ENCODE results near the gene ASPG. TPM values are rescaled to one million over a fixed set of nuclear protein-coding genes. Genes with fewer than 3 reads are reported as not detected.

The ASPG gene
- total and polyA plus RNA-seq, 2 donors (not counting 1 experiment from before 2014, with no cell fraction given), result not detected

- Histone ChIP-seq H4K20me1 (ENCODE audit: control insufficient read depth, extremely low read depth, insufficient read depth, low read length) (no peaks in the 10 kb centered on the region), H3K79me2 (ENCODE audit: control insufficient read depth, insufficient read depth, low read length) (no peaks in the 10 kb centered on the region), H3K4me2 (ENCODE audit: extremely low read depth, insufficient read depth, low read length) (no peak overlapping the region), H3K9me3 (ENCODE audit: control insufficient read depth, insufficient read depth, low read depth, low read length) (no peaks in the 10 kb centered on the region), H3K36me3 (ENCODE audit: control insufficient read depth, insufficient read depth, low read length) (no peaks in the 10 kb centered on the region), H3K4me1 (ENCODE audit: control insufficient read depth, extremely low read depth, insufficient read depth, low read length) (no peaks in the 10 kb centered on the region), H3K4me3 (replicated peaks in 1 of 4; ENCODE audit: control extremely low read depth in 1 of 4, insufficient read depth in 1 of 4, low read depth in 3 of 4, low read length in 4 of 4) (no peak overlapping the region), H3K27ac (ENCODE audit: insufficient read depth, low read length) (no peak overlapping the region), H3K27me3 (ENCODE audit: control insufficient read depth, insufficient read depth, low read length) (no peaks in the 10 kb centered on the region), H3K9ac (ENCODE audit: insufficient read depth, low read length) (no peak overlapping the region), H2AFZ (ENCODE audit: low read length) (no peak overlapping the region)
- TF ChIP-seq EZH2 (IDR thresholded peaks at IDR 0.05; ENCODE audit: low read length, missing control alignments) (no peak), CTCF (conservative IDR thresholded peaks at IDR 0.05 in 1 of 2, IDR thresholded peaks at IDR 0.05 in 1 of 2; ENCODE audit: low read depth in 1 of 2, low read length in 2 of 2) (no peak)
- DNase-seq (ENCODE audit: low read depth in 2 of 2), result no peak
Measured at GRCh38 chr14:104094056-104094708, 8.7 kb downstream of the ASPG start.

- no peaks in the 10 kb centered on the region for H3K4me1 ChIP-seq (ENCODE audit: control insufficient read depth, extremely low read depth, insufficient read depth, low read length)
- no peaks in the 10 kb centered on the region for H4K20me1 ChIP-seq (ENCODE audit: control insufficient read depth, extremely low read depth, insufficient read depth, low read length)
- no peak for TF ChIP-seq EZH2 (IDR thresholded peaks at IDR 0.05; ENCODE audit: low read length, missing control alignments)
- TF ChIP-seq CTCF (conservative IDR thresholded peaks at IDR 0.05 in 1 of 2, IDR thresholded peaks at IDR 0.05 in 1 of 2; ENCODE audit: low read depth in 1 of 2, low read length in 2 of 2), result peak; percentile 48 to 79
- no peak overlapping the region for H3K4me2 ChIP-seq (ENCODE audit: extremely low read depth, insufficient read depth, low read length)
- H2AFZ ChIP-seq (ENCODE audit: low read length), result no peak overlapping the region
- no peaks in the 10 kb centered on the region for H3K36me3 ChIP-seq (ENCODE audit: control insufficient read depth, insufficient read depth, low read length)
- H3K79me2 ChIP-seq (ENCODE audit: control insufficient read depth, insufficient read depth, low read length), result no peaks in the 10 kb centered on the region
- H3K9ac ChIP-seq (ENCODE audit: insufficient read depth, low read length), result no peak overlapping the region
- no peak overlapping the region for H3K27ac ChIP-seq (ENCODE audit: insufficient read depth, low read length)
- H3K27me3 ChIP-seq (ENCODE audit: control insufficient read depth, insufficient read depth, low read length), result no peaks in the 10 kb centered on the region
- no peaks in the 10 kb centered on the region for H3K9me3 ChIP-seq (ENCODE audit: control insufficient read depth, insufficient read depth, low read depth, low read length)
- peak; percentile 7 to 25 for DNase-seq (ENCODE audit: low read depth in 2 of 2)
- H3K4me3 ChIP-seq (replicated peaks in 1 of 4; ENCODE audit: control extremely low read depth in 1 of 4, insufficient read depth in 1 of 4, low read depth in 3 of 4, low read length in 4 of 4), result no peak overlapping the region
Measured at GRCh38 chr14:104094709-104095425, 9.4 kb downstream of the ASPG start.

- H3K27ac ChIP-seq (ENCODE audit: insufficient read depth, low read length), result no peak overlapping the region
- no peak overlapping the region for H3K4me2 ChIP-seq (ENCODE audit: extremely low read depth, insufficient read depth, low read length)
- no peak overlapping the region for H2AFZ ChIP-seq (ENCODE audit: low read length)
- H3K4me3 ChIP-seq (replicated peaks in 1 of 4; ENCODE audit: control extremely low read depth in 1 of 4, insufficient read depth in 1 of 4, low read depth in 3 of 4, low read length in 4 of 4), result no peak overlapping the region
- no peaks in the 10 kb centered on the region for H3K9me3 ChIP-seq (ENCODE audit: control insufficient read depth, insufficient read depth, low read depth, low read length)
- H3K27me3 ChIP-seq (ENCODE audit: control insufficient read depth, insufficient read depth, low read length), result no peaks in the 10 kb centered on the region
- no peak overlapping the region for H3K9ac ChIP-seq (ENCODE audit: insufficient read depth, low read length)
- no peaks in the 10 kb centered on the region for H3K36me3 ChIP-seq (ENCODE audit: control insufficient read depth, insufficient read depth, low read length)
- H3K4me1 ChIP-seq (ENCODE audit: control insufficient read depth, extremely low read depth, insufficient read depth, low read length), result no peaks in the 10 kb centered on the region
- H4K20me1 ChIP-seq (ENCODE audit: control insufficient read depth, extremely low read depth, insufficient read depth, low read length), result no peaks in the 10 kb centered on the region
- H3K79me2 ChIP-seq (ENCODE audit: control insufficient read depth, insufficient read depth, low read length), result no peaks in the 10 kb centered on the region
- no peak for TF ChIP-seq CTCF (conservative IDR thresholded peaks at IDR 0.05 in 1 of 2, IDR thresholded peaks at IDR 0.05 in 1 of 2; ENCODE audit: low read depth in 1 of 2, low read length in 2 of 2)
- TF ChIP-seq EZH2 (IDR thresholded peaks at IDR 0.05; ENCODE audit: low read length, missing control alignments), result no peak
- DNase-seq (ENCODE audit: low read depth in 2 of 2), result no peak
Measured at GRCh38 chr14:104095426-104096310, 10.2 kb downstream of the ASPG start.
